Trophoblast cell (in vitro differentiated cells and primary cell): ENCODE data around the gene CAPN3.
"Not testable (repeated sequence)": the region's sequence is repeated elsewhere in the genome, so short reads cannot be mapped to it uniquely, and the experiment has no call there.

Experiments
- DNase-seq, 2 donors: peaks; one replicate each; pipeline ENCODE4 v3.0.0-alpha.2; 2016
- H2AFZ ChIP-seq: 2 replicates; pipeline ENCODE4 v1.6.1; 2013; ENCODE audit warnings: low read length, moderate library complexity, mild to moderate bottlenecking; ENCODE audit not compliant: insufficient read depth, poor library complexity
- H2AK5ac ChIP-seq: 2 replicates; pipeline ENCODE4 v1.6.1; 2013; ENCODE audit warnings: mild to moderate bottlenecking, low read length
- H2BK120ac ChIP-seq: 2 replicates; pipeline ENCODE4 v1.6.1; 2013; ENCODE audit warnings: low read length, mild to moderate bottlenecking, moderate library complexity; ENCODE audit not compliant: insufficient read depth, poor library complexity
- H2BK12ac ChIP-seq: 2 replicates; pipeline ENCODE4 v1.6.1; 2013; ENCODE audit warnings: mild to moderate bottlenecking, low read length, moderate library complexity
- H2BK5ac ChIP-seq: 2 replicates; pipeline ENCODE4 v1.6.1; 2013; ENCODE audit warnings: low read length, low read depth, moderate library complexity, mild to moderate bottlenecking; ENCODE audit not compliant: poor library complexity
- H3K14ac ChIP-seq: 2 replicates; pipeline ENCODE4 v1.6.1; 2013; ENCODE audit warnings: mild to moderate bottlenecking, low read length
- H3K18ac ChIP-seq: 2 replicates; pipeline ENCODE4 v1.6.1; 2013; ENCODE audit warnings: mild to moderate bottlenecking, low read length
- H3K23ac ChIP-seq: 2 replicates; pipeline ENCODE4 v1.6.1; 2013; ENCODE audit warnings: low read length
- H3K27ac ChIP-seq: 2 replicates; pipeline ENCODE4 v1.5.1; 2013; ENCODE audit warnings: low read depth, mild to moderate bottlenecking, inconsistent platforms, low read length, moderate library complexity
- H3K27me3 ChIP-seq: 2 replicates; pipeline ENCODE4 v1.6.1; 2013; ENCODE audit warnings: inconsistent platforms, mild to moderate bottlenecking, low read length, moderate library complexity; ENCODE audit not compliant: insufficient read depth
- H3K36me3 ChIP-seq, 2 experiments: 1 replicate in 1 of 2; 2 replicates in 1 of 2; pipeline ENCODE4 v1.6.1; 2013; ENCODE audit warnings: low read length in 2 of 2, mild to moderate bottlenecking in 2 of 2, moderate library complexity in 1 of 2; ENCODE audit not compliant: insufficient read depth in 2 of 2, control insufficient read depth in 1 of 2
- H3K4ac ChIP-seq: 2 replicates; pipeline ENCODE4 v1.6.1; 2013; ENCODE audit warnings: low read depth, mild to moderate bottlenecking, low read length, moderate library complexity
- H3K4me1 ChIP-seq, 2 experiments: 1 replicate in 1 of 2; 2 replicates in 1 of 2; pipeline ENCODE4 v1.6.1; 2013; ENCODE audit warnings: low read length in 2 of 2, mild to moderate bottlenecking in 2 of 2, moderate library complexity in 1 of 2; ENCODE audit not compliant: insufficient read depth in 2 of 2, control insufficient read depth in 1 of 2
- H3K4me2 ChIP-seq: 2 replicates; pipeline ENCODE4 v1.6.1; 2013; ENCODE audit warnings: inconsistent platforms, mild to moderate bottlenecking, low read length, moderate library complexity
- H3K4me3 ChIP-seq: 2 replicates; pipeline ENCODE4 v1.5.1; 2013; ENCODE audit warnings: mild to moderate bottlenecking, low read depth, low read length, inconsistent platforms
- H3K79me1 ChIP-seq: one replicate; pipeline ENCODE4 v1.6.1; 2013; ENCODE audit warnings: low read length
- H3K79me2 ChIP-seq: 2 replicates; pipeline ENCODE4 v1.6.1; 2013; ENCODE audit warnings: low read length, mild to moderate bottlenecking; ENCODE audit not compliant: control insufficient read depth, insufficient read depth, poor library complexity
- H3K9ac ChIP-seq: 2 replicates; pipeline ENCODE4 v1.6.1; 2013; ENCODE audit warnings: mild to moderate bottlenecking, low read length
- H3K9me3 ChIP-seq: 2 replicates; pipeline ENCODE4 v1.6.1; 2013; ENCODE audit warnings: low read depth, mild to moderate bottlenecking, control low read depth, inconsistent platforms, low read length; ENCODE audit not compliant: insufficient read depth
- H4K12ac ChIP-seq: 2 replicates; pipeline ENCODE4 v1.6.1; 2013; ENCODE audit warnings: low read depth, mild to moderate bottlenecking, low read length, moderate library complexity
- H4K8ac ChIP-seq: 2 replicates; pipeline ENCODE4 v1.6.1; 2013; ENCODE audit warnings: low read depth, mild to moderate bottlenecking, low read length, moderate library complexity
- H4K91ac ChIP-seq: one replicate; pipeline ENCODE4 v1.6.1; 2013; ENCODE audit warnings: low read depth, mild to moderate bottlenecking, low read length, moderate library complexity
- WGBS: extraction: QIAGEN DNeasy Blood & Tissue Kit; methylation state at CpG from one replicate; pipeline ENCODE4 v1.1.7; 2013; ENCODE audit warnings: missing lambda C conversion rate; ENCODE audit not compliant: insufficient read length, insufficient coverage; ENCODE audit errors: extremely low coverage; 5-methylcytosine and 5-hydroxymethylcytosine counted together

CAPN3 gene

DNA sequence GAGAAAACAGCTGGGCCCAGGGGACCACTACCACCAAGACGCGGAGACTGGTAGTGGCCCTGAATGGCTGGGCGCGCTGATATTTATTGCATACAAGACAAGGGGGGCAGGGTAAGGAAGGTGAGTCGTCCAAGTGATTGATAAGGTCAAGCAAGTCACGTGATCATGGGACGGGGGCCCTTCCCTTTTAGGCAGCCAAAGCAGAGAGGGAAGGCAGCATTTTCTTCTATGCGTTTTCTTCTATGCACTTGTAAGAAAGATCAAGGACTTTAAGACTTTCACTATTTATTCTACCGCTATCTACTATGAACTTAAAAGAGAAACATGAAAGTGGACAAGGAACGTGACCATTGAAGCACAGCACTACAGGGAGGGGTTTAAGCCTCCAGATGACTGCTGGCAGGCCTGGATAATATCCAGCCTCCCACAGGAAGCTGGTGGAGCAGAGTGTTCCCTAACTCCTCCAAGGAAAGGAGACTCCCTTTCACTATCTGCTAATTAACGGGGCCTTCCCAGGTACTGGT lies 43.0 kb upstream of the CAPN3 start:
- H3K4me2 ChIP-seq, H4K8ac ChIP-seq: not testable (repeated sequence)
- WGBS: no CpG with 5 or more reads among the region's 11 CpGs

DNA sequence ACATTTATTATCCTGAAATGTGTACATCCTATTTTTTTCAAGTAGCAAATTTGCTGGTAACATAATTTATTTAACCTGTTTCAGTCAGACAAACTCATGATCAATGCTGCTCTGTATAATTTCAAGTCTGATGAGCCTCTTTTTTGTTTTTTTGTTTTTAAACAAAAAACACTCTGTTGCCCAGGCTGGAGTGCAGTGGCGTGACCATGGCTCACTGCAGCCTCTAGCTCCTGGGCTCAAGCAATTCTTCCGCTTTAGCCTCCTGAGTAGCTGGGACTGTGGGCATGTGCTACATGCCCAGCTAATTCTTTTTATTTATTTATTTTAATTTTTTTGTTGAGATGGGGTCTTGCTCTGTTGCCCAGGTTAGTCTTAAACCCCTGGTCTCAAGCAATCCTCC lies 40.1 kb upstream of the CAPN3 start:
- no peak overlapping the region for H3K4me2 ChIP-seq
- H3K27me3 ChIP-seq: no peaks in the 10 kb centered on the region
- H3K18ac ChIP-seq: no peak overlapping the region
- H3K27ac ChIP-seq: no peak overlapping the region
- H3K9me3 ChIP-seq: no peaks in the 10 kb centered on the region
- no CpG with 5 or more reads among the region's 2 CpGs for WGBS
- H4K8ac ChIP-seq: no peak overlapping the region
- no peak overlapping the region for H4K91ac ChIP-seq
- H3K4ac ChIP-seq: no peak overlapping the region
- no peak overlapping the region for H2BK12ac ChIP-seq
- H3K23ac ChIP-seq: no peak overlapping the region
- no peak overlapping the region for H3K4me3 ChIP-seq
- no peaks in the 10 kb centered on the region for H3K79me2 ChIP-seq
- no peak overlapping the region for H2BK5ac ChIP-seq
- H2BK120ac ChIP-seq: no peak overlapping the region
- H2AK5ac ChIP-seq: no peak overlapping the region
- no peak overlapping the region for H2AFZ ChIP-seq
- H3K9ac ChIP-seq: no peak overlapping the region
- H3K79me1 ChIP-seq: no peaks in the 10 kb centered on the region
- DNase-seq: no peak
- no peaks in the 10 kb centered on the region for H3K4me1 ChIP-seq
- no peak overlapping the region for H4K12ac ChIP-seq
- H3K36me3 ChIP-seq: no peaks in the 10 kb centered on the region
- no peak overlapping the region for H3K14ac ChIP-seq

More for the DNA sequence above, 43.0 kb upstream of the CAPN3 start:
- H3K27me3 ChIP-seq, H2BK12ac ChIP-seq, H3K27ac ChIP-seq, H3K23ac ChIP-seq, H3K14ac ChIP-seq, H4K91ac ChIP-seq, H2BK5ac ChIP-seq, H2AK5ac ChIP-seq, DNase-seq, H3K9me3 ChIP-seq, H3K36me3 ChIP-seq, H3K4me3 ChIP-seq, H3K79me2 ChIP-seq, H2AFZ ChIP-seq, H3K9ac ChIP-seq, H2BK120ac ChIP-seq, H4K12ac ChIP-seq, H3K79me1 ChIP-seq, H3K4me1 ChIP-seq, H3K18ac ChIP-seq, H3K4ac ChIP-seq: not testable (repeated sequence)

DNA sequence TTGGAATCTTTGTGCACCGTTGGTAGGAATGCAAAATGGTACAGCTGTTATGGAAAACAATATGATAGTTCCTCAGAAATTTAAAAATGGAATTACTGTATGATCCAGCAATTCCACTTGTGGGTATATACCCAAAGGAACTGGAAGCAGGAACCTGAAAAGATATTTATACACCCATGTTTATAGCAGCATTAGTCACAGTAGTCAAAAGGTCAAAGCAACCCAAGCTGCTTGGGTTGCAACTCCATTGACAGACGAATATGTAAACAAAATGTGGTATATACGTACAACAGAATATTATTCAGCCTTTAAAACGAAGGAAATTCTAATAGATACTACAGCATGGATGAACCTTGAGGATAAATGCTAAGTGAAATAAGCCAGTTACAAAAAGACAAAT lies 35.0 kb upstream of the CAPN3 start:
- Histone ChIP-seq H3K4me3 (no peak overlapping the region), H2AFZ (no peak overlapping the region), H3K9me3 (no peaks in the 10 kb centered on the region), H3K23ac (no peak overlapping the region), H2BK120ac (no peak overlapping the region), H2AK5ac (no peak overlapping the region), H3K14ac (no peak overlapping the region), H4K91ac (no peak overlapping the region), H4K8ac (no peak overlapping the region), H2BK5ac (no peak overlapping the region), H3K27ac (no peak overlapping the region), H3K4me2 (no peak overlapping the region), H4K12ac (no peak overlapping the region), H3K4me1 (no peaks in the 10 kb centered on the region), H2BK12ac (no peak overlapping the region), H3K18ac (no peak overlapping the region), H3K9ac (no peak overlapping the region), H3K4ac (no peak overlapping the region), H3K79me2 (no peaks in the 10 kb centered on the region), H3K36me3 (no peaks in the 10 kb centered on the region), H3K27me3 (no peaks in the 10 kb centered on the region), H3K79me1 (no peaks in the 10 kb centered on the region)
- DNase-seq: no peak
- WGBS: no CpG with 5 or more reads among the region's 4 CpGs

DNA sequence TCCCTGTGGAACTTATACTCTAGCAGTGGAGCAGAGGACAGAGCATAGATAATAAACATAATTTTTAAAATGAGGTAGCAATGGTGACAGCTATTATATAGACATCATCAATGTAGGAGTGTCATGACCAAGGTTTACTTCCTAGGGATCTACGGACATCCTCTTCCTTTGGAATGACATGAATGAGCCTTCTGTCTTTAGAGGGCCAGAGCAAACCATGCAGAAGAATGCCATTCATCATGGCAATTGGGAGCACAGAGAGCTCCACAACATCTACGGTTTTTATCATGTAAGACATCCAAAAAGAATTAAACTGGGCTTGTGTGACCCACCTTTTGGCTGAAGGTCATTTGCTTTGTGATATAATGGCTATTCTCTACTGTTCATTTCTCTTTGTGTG lies 30.1 kb upstream of the CAPN3 start:
- Histone ChIP-seq H2BK120ac (no peak overlapping the region), H3K4me1 (no peaks in the 10 kb centered on the region), H3K36me3 (no peaks in the 10 kb centered on the region), H3K27ac (no peak overlapping the region), H2BK12ac (no peak overlapping the region), H3K14ac (no peak overlapping the region), H4K8ac (no peak overlapping the region), H3K9me3 (no peaks in the 10 kb centered on the region), H3K4me3 (no peak overlapping the region), H3K79me1 (no peaks in the 10 kb centered on the region), H2AFZ (no peak overlapping the region), H3K4me2 (no peak overlapping the region), H3K4ac (no peak overlapping the region), H4K12ac (no peak overlapping the region), H3K23ac (no peak overlapping the region), H3K9ac (no peak overlapping the region), H3K27me3 (no peaks in the 10 kb centered on the region), H2AK5ac (no peak overlapping the region), H3K18ac (no peak overlapping the region), H3K79me2 (no peaks in the 10 kb centered on the region), H4K91ac (no peak overlapping the region), H2BK5ac (no peak overlapping the region)
- no CpG with 5 or more reads among the region's 2 CpGs for WGBS
- DNase-seq: no peak
